Natural killer cell (primary cell): ENCODE results near the gene RTL1. TPM values are rescaled to one million over a fixed set of nuclear protein-coding genes. Genes with fewer than 3 reads are reported as not detected.

Experiments
- ATAC-seq, 3 donors: fragments of 150-1000 bp in 2 of 3; fragments of 200-7000 bp in 1 of 3; cut with Tn5 transposase; 1 replicate in 1 of 3; 2 replicates in 2 of 3; pipeline ENCODE4 v1.10.0; 2021; ENCODE audit warnings: mild to moderate bottlenecking in 2 of 3, moderate library complexity in 2 of 3
- DNase-seq, 2 donors: peaks; one replicate each; pipeline versions ENCODE4 v3.0.0 to v3.0.0-alpha.2; 2013 to 2021; ENCODE audit warnings: mixed read lengths in 1 of 2
- H3K27ac ChIP-seq: one replicate; pipeline ENCODE4 v1.5.1; 2013; ENCODE audit warnings: mild to moderate bottlenecking, low read length
- H3K27me3 ChIP-seq: one replicate; pipeline ENCODE4 v1.6.1; 2013; ENCODE audit warnings: low read length; ENCODE audit not compliant: control insufficient read depth, insufficient read depth
- H3K36me3 ChIP-seq: one replicate; pipeline ENCODE4 v1.6.1; 2013; ENCODE audit warnings: low read length; ENCODE audit not compliant: control insufficient read depth, insufficient read depth
- H3K4me1 ChIP-seq: one replicate; pipeline ENCODE4 v1.6.1; 2013; ENCODE audit warnings: low read length; ENCODE audit not compliant: control insufficient read depth, insufficient read depth
- H3K4me3 ChIP-seq: one replicate; pipeline ENCODE4 v1.5.1; 2013; ENCODE audit warnings: low read length
- H3K9me3 ChIP-seq: one replicate; pipeline ENCODE4 v1.6.1; 2013; ENCODE audit warnings: low read length; ENCODE audit not compliant: control insufficient read depth, insufficient read depth
- H3K27ac Mint-ChIP-seq, 2 donors: one replicate each; pipeline ENCODE4 v1.8.0; 2022; ENCODE audit warnings: mild to moderate bottlenecking in 2 of 2, mixed read lengths in 2 of 2, moderate library complexity in 1 of 2
- H3K27me3 Mint-ChIP-seq, 2 donors: one replicate each; pipeline ENCODE4 v1.8.0; 2022; ENCODE audit warnings: low read depth in 2 of 2, mixed read lengths in 2 of 2
- H3K36me3 Mint-ChIP-seq: one replicate; pipeline ENCODE4 v1.8.0; 2022; ENCODE audit warnings: mixed read lengths
- H3K4me1 Mint-ChIP-seq, 2 donors: one replicate each; pipeline ENCODE4 v1.8.0; 2022; ENCODE audit warnings: mixed read lengths in 2 of 2
- H3K4me3 Mint-ChIP-seq: one replicate; pipeline ENCODE4 v1.8.0; 2022; ENCODE audit warnings: mild to moderate bottlenecking, moderate library complexity, mixed read lengths
- H3K9me3 Mint-ChIP-seq, 2 donors: one replicate each; pipeline ENCODE4 v1.8.0; 2022; ENCODE audit warnings: mixed read lengths in 2 of 2
- CTCF ChIP-seq: fragments of 200-600 bp; IDR thresholded peaks from one replicate; pipeline ENCODE4 v1.8.0; 2022; ENCODE audit warnings: antibody characterized with exemption
- WGBS: methylation state at CpG from one replicate; pipeline ENCODE4 v1.1.7; 2013; ENCODE audit warnings: missing lambda C conversion rate; ENCODE audit not compliant: insufficient coverage; 5-methylcytosine and 5-hydroxymethylcytosine counted together
- intact Hi-C: fragments of 100-400 bp; cut with micrococcal nuclease; formaldehyde crosslinking; loops from one replicate; pipeline ENCODE4 v1.14.2; 2022
- total RNA-seq, 4 donors: library from RNA; stranded (reverse); fragments of 120-200 nt in 1 of 4; gene quantifications; one replicate each; pipeline versions ENCODE4 v1.2.3 to v1.2.4, GENCODE V29; 2013 to 2022

The RTL1 gene
- total RNA-seq, 3 donors from 2014 or later (not counting 1 experiment from before 2014, with no cell fraction given): not detected

GRCh38 chr14:100875861-100876590 is 27.5 kb downstream of the RTL1 start:
- DNase-seq (no peak), ATAC-seq (no peak)
- no peak overlapping the region for H3K27ac Mint-ChIP-seq
- no peaks in the 10 kb centered on the region for H3K36me3 Mint-ChIP-seq
- no peaks in the 10 kb centered on the region for H3K9me3 Mint-ChIP-seq
- no peaks in the 10 kb centered on the region for H3K27me3 Mint-ChIP-seq
- no peak overlapping the region for H3K4me3 Mint-ChIP-seq
- no peak for TF ChIP-seq CTCF
- Histone ChIP-seq H3K4me3 (no peak overlapping the region), H3K9me3 (no peaks in the 10 kb centered on the region), H3K36me3 (no peaks in the 10 kb centered on the region), H3K4me1 (no peaks in the 10 kb centered on the region), H3K27me3 (no peaks in the 10 kb centered on the region), H3K27ac (no peak overlapping the region)
- WGBS: 90% methylated on average over 17 of the region's 17 CpGs
- intact Hi-C loops: no loop called here
- peaks cover 0 to 17% of the 10 kb centered on the region in 2 donors for H3K4me1 Mint-ChIP-seq

GRCh38 chr14:100875126-100875525 is 28.4 kb downstream of the RTL1 start:
- Mint-ChIP-seq H3K4me1 (peaks cover 0 to 17% of the 10 kb centered on the region in 2 donors), H3K36me3 (no peaks in the 10 kb centered on the region), H3K27me3 (no peaks in the 10 kb centered on the region), H3K9me3 (no peaks in the 10 kb centered on the region), H3K4me3 (no peak overlapping the region), H3K27ac (no peak overlapping the region)
- H3K36me3 ChIP-seq: no peaks in the 10 kb centered on the region
- intact Hi-C loops: no loop called here
- DNase-seq (no peak), ATAC-seq (no peak)
- H3K4me3 ChIP-seq: no peak overlapping the region
- H3K27ac ChIP-seq: no peak overlapping the region
- no peaks in the 10 kb centered on the region for H3K27me3 ChIP-seq
- H3K4me1 ChIP-seq: no peaks in the 10 kb centered on the region
- no peaks in the 10 kb centered on the region for H3K9me3 ChIP-seq
- WGBS: 89% methylated on average over 6 of the region's 6 CpGs
- TF ChIP-seq CTCF: no peak

- DNase-seq (no peak), ATAC-seq (no peak)
- Histone ChIP-seq H3K4me3 (no peak overlapping the region), H3K9me3 (no peaks in the 10 kb centered on the region), H3K27me3 (no peaks in the 10 kb centered on the region), H3K4me1 (no peaks in the 10 kb centered on the region), H3K27ac (no peak overlapping the region), H3K36me3 (no peaks in the 10 kb centered on the region)
- Mint-ChIP-seq H3K27me3 (no peaks in the 10 kb centered on the region), H3K4me3 (no peak overlapping the region), H3K4me1 (peaks cover 0 to 17% of the 10 kb centered on the region in 2 donors), H3K36me3 (no peaks in the 10 kb centered on the region), H3K9me3 (no peaks in the 10 kb centered on the region), H3K27ac (no peak overlapping the region)
- WGBS: 93% methylated on average over 18 of the region's 21 CpGs
- intact Hi-C loops: no loop called here
- no peak for TF ChIP-seq CTCF
Observed at GRCh38 chr14:100874411-100875091, 29.0 kb downstream of the RTL1 start.
